ENCODE results near the gene CDKAL1. TPM values are rescaled to one million over a fixed set of nuclear protein-coding genes. Genes with fewer than 3 reads are reported as not detected.

CDKAL1 gene
- total and polyA plus RNA-seq, 9 of the 15 experiments (the other 6 are each of a cell fraction or from before 2014, with no cell fraction given) = 11.2 to 36.3 (median 20.1) TPM

DNA sequence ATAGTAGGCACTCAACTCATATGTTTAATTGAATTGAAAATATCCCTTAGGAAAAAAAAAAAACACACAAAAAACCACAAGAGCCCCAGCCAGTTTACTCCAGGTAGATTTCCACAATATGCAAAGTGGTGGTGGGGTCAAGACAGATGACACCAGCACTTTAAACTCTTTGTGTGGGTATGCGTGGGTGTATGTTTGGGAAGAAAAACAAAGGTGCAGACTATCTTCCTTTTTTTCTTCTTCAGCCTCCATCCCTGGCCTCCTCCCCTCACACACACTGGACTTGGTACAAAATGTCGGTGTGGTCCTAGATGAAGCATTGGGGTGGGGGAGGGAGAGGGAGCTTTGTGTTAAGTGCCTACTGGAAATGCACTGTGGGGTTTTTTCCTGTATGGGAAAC is 42.2 kb upstream of the CDKAL1 start (continued):
- TF ChIP-seq NCOA6 (IDR thresholded peaks at IDR 0.05) (no peak), DMBX1 (CRISPR knock-in tag; IDR thresholded peaks at IDR 0.05; ENCODE audit: borderline replicate concordance) (no peak), ZKSCAN1 (IDR thresholded peaks at IDR 0.05; ENCODE audit: low read depth, low read length) (0 out of 2 replicates have a peak, but pooled peaks have one; percentile 10), EGR1 (conservative IDR thresholded peaks at IDR 0.05) (peak; percentile 71)
- TF ChIP-seq, protein P1, sequence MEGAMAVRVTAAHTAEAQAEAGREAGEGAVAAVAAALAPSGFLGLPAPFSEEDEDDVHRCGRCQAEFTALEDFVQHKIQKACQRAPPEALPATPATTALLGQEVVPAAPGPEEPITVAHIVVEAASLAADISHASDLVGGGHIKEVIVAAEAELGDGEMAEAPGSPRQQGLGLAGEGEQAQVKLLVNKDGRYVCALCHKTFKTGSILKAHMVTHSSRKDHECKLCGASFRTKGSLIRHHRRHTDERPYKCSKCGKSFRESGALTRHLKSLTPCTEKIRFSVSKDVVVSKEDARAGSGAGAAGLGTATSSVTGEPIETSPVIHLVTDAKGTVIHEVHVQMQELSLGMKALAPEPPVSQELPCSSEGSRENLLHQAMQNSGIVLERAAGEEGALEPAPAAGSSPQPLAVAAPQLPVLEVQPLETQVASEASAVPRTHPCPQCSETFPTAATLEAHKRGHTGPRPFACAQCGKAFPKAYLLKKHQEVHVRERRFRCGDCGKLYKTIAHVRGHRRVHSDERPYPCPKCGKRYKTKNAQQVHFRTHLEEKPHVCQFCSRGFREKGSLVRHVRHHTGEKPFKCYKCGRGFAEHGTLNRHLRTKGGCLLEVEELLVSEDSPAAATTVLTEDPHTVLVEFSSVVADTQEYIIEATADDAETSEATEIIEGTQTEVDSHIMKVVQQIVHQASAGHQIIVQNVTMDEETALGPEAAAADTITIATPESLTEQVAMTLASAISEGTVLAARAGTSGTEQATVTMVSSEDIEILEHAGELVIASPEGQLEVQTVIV (CRISPR knock-in tag; IDR thresholded peaks at IDR 0.05; ENCODE audit: borderline replicate concordance) = no peak

DNA sequence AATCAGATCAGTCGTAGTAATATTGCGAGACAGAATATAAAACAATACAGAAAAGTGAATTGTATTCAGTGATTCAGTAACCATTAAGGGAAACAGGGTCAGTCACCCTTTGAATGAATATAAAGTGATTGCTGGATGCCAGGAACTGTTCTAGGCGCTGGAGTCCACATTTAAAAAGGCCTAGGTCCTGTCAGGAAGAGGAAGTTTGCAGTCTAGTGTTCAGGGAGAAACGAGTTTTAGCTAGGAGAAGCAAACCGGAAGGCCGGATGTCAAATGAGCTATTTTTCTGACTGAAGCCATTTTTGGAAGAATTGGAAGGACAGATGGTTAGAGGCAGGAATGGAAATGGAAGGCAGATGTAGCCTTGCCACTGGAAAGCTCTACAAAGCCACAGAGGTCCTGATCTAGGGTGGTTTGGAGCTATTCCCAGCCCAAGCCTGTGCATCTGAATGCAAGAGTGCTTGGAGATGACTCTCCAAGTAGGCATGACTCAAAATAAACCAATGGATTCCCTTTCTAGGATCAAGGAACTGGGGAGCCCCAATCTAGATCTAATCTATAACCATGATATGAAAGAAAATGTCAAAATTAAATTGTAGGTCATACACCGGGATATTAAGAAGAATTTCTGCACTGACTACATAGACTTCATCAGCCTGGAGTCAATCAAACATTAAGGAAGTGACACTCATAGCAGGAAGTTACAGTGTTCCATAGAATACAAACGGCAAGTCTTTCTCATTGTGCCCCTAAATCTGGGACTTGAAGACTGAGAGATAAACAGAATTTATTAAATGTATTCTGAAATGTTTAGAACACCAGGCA is 36.8 kb upstream of the CDKAL1 start:
- ChIA-PET POLR2A (no interaction called here), CTCF (ENCODE audit: low intra/inter-chr PET ratio) (no interaction called here)
- TF ChIP-seq, protein P2, sequence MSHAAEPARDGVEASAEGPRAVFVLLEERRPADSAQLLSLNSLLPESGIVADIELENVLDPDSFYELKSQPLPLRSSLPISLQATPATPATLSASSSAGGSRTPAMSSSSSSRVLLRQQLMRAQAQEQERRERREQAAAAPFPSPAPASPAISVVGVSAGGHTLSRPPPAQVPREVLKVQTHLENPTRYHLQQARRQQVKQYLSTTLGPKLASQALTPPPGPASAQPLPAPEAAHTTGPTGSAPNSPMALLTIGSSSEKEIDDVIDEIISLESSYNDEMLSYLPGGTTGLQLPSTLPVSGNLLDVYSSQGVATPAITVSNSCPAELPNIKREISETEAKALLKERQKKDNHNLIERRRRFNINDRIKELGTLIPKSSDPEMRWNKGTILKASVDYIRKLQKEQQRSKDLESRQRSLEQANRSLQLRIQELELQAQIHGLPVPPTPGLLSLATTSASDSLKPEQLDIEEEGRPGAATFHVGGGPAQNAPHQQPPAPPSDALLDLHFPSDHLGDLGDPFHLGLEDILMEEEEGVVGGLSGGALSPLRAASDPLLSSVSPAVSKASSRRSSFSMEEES (CRISPR knock-in tag; IDR thresholded peaks at IDR 0.05) = no peak
- TF ChIP-seq MAFF (IDR thresholded peaks at IDR 0.05; ENCODE audit: low read length) = no peak
- TF ChIP-seq, protein P3, sequence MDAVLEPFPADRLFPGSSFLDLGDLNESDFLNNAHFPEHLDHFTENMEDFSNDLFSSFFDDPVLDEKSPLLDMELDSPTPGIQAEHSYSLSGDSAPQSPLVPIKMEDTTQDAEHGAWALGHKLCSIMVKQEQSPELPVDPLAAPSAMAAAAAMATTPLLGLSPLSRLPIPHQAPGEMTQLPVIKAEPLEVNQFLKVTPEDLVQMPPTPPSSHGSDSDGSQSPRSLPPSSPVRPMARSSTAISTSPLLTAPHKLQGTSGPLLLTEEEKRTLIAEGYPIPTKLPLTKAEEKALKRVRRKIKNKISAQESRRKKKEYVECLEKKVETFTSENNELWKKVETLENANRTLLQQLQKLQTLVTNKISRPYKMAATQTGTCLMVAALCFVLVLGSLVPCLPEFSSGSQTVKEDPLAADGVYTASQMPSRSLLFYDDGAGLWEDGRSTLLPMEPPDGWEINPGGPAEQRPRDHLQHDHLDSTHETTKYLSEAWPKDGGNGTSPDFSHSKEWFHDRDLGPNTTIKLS (IDR thresholded peaks at IDR 0.05; ENCODE audit: borderline replicate concordance, low read depth) = no peak
- no peak for TF ChIP-seq HNRNPL (IDR thresholded peaks at IDR 0.05; ENCODE audit: low read depth, low read length)
- no peak for TF ChIP-seq SMARCA4 (IDR thresholded peaks at IDR 0.05)
- no peak for TF ChIP-seq NR2F6 (CRISPR knock-in tag; IDR thresholded peaks at IDR 0.05)
- in situ Hi-C loops (cut with MboI) = no loop called here
- intact Hi-C loops (cut with micrococcal nuclease) = no loop called here
- no peaks in the 10 kb centered on the region for H3K9me3 ChIP-seq (replicated peaks; ENCODE audit: control insufficient read depth, insufficient read depth, low read depth, low read length)
- H3K9ac ChIP-seq (ENCODE audit: insufficient read depth in 1 of 2, low read depth in 2 of 2, low read length in 2 of 2) = no peak overlapping the region
- BruUV-seq (replicated peaks) = no TSS peak
- H3K9me1 ChIP-seq (ENCODE audit: control insufficient read depth, insufficient read depth, low read length) = no peaks in the 10 kb centered on the region
- no peak overlapping the region for H3K27ac ChIP-seq (ENCODE audit: extremely low read depth, low read depth, low read length)
- H3K4me1 ChIP-seq (replicated peaks in 1 of 2; ENCODE audit: control insufficient read depth in 2 of 2, insufficient read depth in 2 of 2, low read length in 2 of 2) = no peaks in the 10 kb centered on the region
- no peak overlapping the region for H3K4me2 ChIP-seq (ENCODE audit: insufficient read depth, low read length)
- peaks cover 7% of the 10 kb centered on the region; the same call in 2 of the 3 replicates for H3K36me3 ChIP-seq (ENCODE audit: control insufficient read depth, insufficient read depth, low read length)
- H3K27me3 ChIP-seq (ENCODE audit: control insufficient read depth in 2 of 2, insufficient read depth in 2 of 2, low read length in 2 of 2) = no peaks in the 10 kb centered on the region
- 75% methylated on average over 8 of the region's 8 CpGs for WGBS (ENCODE audit: insufficient coverage, low coverage, missing lambda C conversion rate)
- no peak overlapping the region for H3K4me3 ChIP-seq
- DNase-seq (ENCODE audit: extremely low read depth in 1 of 4, low spot score in 3 of 4) (no peak), FAIRE-seq (no peak), ATAC-seq (peak; percentile 23; the same call in 1 of the 3 replicates)
- H2AFZ ChIP-seq (ENCODE audit: low read depth, low read length) = no peak overlapping the region
- no peaks in the 10 kb centered on the region for H4K20me1 ChIP-seq (replicated peaks; ENCODE audit: control insufficient read depth, insufficient read depth, low read length)
- no peaks in the 10 kb centered on the region for H3K79me2 ChIP-seq (ENCODE audit: control insufficient read depth, insufficient read depth, low read length)

Measured in K562 (cell line).